ENCODE measurements around the gene IFNAR2.

GRCh38 chr21:33270986-33271385 lies 41.2 kb downstream of the IFNAR2 start:
- TF ChIP-seq CTCF (IDR thresholded peaks at IDR 0.05) (no peak), POLR2A (IDR thresholded peaks at IDR 0.05) (no peak)

Measured in heart left ventricle (tissue), 13 donors.